NCI-H1930 (cell line): ENCODE data around the gene BATF2.

ENCODE experiments used
- DNase-seq, 2 experiments: peaks; one replicate each; lab custom pipeline; 2025; lab: John Stamatoyannopoulos, UW

The BATF2 gene

DNA sequence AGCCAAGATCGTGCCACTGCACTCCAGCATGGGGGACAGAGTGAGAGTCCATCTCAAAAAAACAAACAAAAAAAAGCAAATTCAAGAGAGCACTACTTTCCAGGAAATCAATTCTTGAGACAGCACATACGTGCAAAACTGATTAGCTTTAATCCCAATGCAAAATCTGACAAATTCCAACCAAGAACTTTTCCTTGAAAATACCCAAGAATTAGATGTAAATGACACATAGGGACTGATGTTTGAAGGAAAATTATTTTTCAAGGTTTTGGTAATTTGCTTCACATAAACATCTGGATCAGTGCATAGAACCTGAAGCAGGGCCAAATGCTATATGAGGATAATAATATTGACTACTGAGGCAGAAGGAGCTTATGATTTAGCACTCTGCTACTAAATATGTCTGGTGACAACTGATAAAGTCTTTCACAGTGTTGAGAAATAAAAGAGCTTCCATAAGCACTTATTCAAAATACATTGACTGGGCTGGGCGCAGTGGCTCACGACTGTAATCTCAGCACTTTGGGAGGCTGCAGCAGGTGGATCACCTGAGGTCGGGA lies 33.6 kb downstream of the BATF2 start:
- no peak for DNase-seq

- no peak for DNase-seq
Measured at GRCh38 chr11:64960719-64961118, 36.1 kb downstream of the BATF2 start.

DNA sequence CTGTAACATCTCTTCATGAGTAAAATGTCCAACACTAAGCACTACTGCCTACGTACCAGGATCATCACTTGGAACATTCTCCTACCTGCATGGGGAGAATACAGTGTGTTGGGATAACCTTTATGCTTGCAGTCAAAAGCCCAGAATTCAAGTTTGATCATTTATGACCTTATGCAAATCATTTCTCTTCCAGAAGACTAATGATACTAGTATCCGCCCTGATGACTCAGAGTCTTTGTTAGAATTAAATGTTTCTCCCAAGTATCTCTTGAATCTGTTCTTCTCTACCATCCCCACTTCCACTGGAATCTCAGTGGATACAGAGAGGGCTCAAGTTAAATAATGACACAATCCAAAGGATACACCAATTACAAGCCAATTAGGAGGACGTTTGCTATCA lies 37.3 kb downstream of the BATF2 start:
- no peak for DNase-seq

GRCh38 chr11:64954201-64954600 lies 42.6 kb downstream of the BATF2 start:
- DNase-seq, result no peak

GRCh38 chr11:64951529-64951928 lies 45.2 kb downstream of the BATF2 start:
- no peak for DNase-seq

DNA sequence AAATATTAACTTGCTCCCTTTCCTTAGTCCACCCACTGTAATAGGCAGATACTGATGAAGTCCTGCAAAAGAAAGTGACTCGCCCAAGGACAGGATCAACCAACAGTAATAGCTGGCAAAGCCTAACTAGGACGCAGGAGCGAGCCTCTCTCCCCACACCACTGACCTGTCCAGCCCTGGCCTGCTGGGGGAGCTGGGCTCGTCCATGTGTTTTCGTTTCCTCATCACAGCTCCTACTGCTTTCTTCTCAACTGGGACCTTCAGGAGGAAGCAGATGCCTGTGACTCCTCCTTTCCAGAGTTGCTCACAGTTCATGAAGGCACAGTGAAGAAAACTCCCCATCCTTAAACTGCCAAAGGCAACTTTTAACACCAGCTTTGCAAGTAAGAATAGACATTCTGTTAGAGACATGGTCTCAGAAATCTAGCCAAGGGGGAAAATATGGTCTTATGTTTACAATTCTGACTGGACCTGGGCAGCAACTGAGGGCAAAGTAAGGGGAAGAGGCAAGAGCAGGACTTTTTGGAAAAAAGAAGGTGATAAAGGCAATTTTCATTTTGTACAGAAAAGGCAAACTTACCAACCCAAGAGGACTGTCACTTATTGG lies 49.5 kb downstream of the BATF2 start:
- DNase-seq, result no peak
